Measurements from ENCODE around the gene ANKS4B. TPM values are rescaled to one million over a fixed set of nuclear protein-coding genes. Genes with fewer than 3 reads are reported as not detected.
"Not testable (repeated sequence)": the region's sequence is repeated elsewhere in the genome, so short reads cannot be mapped to it uniquely, and the experiment has no call there.

Gene ANKS4B
- polyA plus RNA-seq, 3 donors: not detected

DNA sequence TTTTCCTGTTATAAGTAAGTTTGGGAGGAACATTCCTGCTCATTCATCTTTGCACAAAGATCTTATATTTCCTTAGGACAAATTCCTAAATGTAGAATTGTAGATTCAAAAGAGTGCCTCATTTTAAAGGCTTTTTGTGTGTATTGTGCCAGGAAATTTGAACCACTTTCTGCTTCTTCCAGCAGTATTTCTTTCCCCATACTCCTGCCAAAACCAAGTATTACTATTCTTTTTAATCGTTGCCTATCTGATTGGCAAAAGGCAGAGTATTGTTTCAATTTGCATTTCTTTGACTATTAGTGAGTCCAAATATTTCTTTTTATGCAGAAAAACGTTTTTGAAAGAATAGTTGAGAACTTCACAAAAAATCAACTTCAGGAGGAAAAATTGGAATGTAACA, 9.3 kb downstream of the ANKS4B start:
- H3K36me3 Mint-ChIP-seq: no peaks in the 10 kb centered on the region
- Histone ChIP-seq H3K27me3 (ENCODE audit: control insufficient read depth in 2 of 2, insufficient read depth in 2 of 2, low read length in 2 of 2) (no peaks in the 10 kb centered on the region), H3K27ac (ENCODE audit: low read depth in 1 of 2, low read length in 2 of 2) (no peak overlapping the region), H3K4me2 (replicated peaks; ENCODE audit: extremely low read depth, low read length, poor library complexity, severe bottlenecking) (no peak overlapping the region), H4K20me1 (ENCODE audit: insufficient read depth, low read length) (no peaks in the 10 kb centered on the region), H3K9me3 (replicated peaks in 1 of 2; ENCODE audit: control insufficient read depth in 1 of 2, insufficient read depth in 1 of 2, low read length in 2 of 2) (no peaks in the 10 kb centered on the region), H3K36me3 (replicated peaks in 1 of 2; ENCODE audit: control insufficient read depth in 1 of 2, insufficient read depth in 2 of 2, low read length in 2 of 2) (no peaks in the 10 kb centered on the region), H2AFZ (ENCODE audit: insufficient read depth, low read depth, low read length, poor library complexity, severe bottlenecking) (no peak overlapping the region), H3K4me1 (ENCODE audit: control insufficient read depth in 1 of 2, insufficient read depth in 2 of 2, low read length in 2 of 2) (no peaks in the 10 kb centered on the region), H3K79me2 (ENCODE audit: insufficient read depth, low read length) (no peaks in the 10 kb centered on the region), H3K4me3 (replicated peaks in 1 of 3; ENCODE audit: low read depth in 2 of 3, low read length in 3 of 3) (no peak overlapping the region), H3K9ac (ENCODE audit: insufficient read depth, low read length, poor library complexity, severe bottlenecking) (no peak overlapping the region)
- H3K4me1 Mint-ChIP-seq: no peaks in the 10 kb centered on the region
- H3K27ac Mint-ChIP-seq: no peak overlapping the region
- DNase-seq: no peak
- H3K4me3 Mint-ChIP-seq: no peak overlapping the region
- intact Hi-C loops (cut with micrococcal nuclease): no loop called here
- TF ChIP-seq, protein P1, sequence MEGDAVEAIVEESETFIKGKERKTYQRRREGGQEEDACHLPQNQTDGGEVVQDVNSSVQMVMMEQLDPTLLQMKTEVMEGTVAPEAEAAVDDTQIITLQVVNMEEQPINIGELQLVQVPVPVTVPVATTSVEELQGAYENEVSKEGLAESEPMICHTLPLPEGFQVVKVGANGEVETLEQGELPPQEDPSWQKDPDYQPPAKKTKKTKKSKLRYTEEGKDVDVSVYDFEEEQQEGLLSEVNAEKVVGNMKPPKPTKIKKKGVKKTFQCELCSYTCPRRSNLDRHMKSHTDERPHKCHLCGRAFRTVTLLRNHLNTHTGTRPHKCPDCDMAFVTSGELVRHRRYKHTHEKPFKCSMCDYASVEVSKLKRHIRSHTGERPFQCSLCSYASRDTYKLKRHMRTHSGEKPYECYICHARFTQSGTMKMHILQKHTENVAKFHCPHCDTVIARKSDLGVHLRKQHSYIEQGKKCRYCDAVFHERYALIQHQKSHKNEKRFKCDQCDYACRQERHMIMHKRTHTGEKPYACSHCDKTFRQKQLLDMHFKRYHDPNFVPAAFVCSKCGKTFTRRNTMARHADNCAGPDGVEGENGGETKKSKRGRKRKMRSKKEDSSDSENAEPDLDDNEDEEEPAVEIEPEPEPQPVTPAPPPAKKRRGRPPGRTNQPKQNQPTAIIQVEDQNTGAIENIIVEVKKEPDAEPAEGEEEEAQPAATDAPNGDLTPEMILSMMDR (IDR thresholded peaks at IDR 0.05): no peak
- WGBS (ENCODE audit: insufficient coverage): no CpG with 5 or more reads among the region's 2 CpGs
- no peaks in the 10 kb centered on the region for H3K9me3 Mint-ChIP-seq
- peaks cover 2 to 11% (median 7%) of the 10 kb centered on the region in 3 donors for H3K27me3 Mint-ChIP-seq (ENCODE audit: low read depth in 3 of 3)

GRCh38 chr16:21244518-21245215, 11.2 kb downstream of the ANKS4B start:
- Histone ChIP-seq H3K79me2 (ENCODE audit: insufficient read depth, low read length) (no peaks in the 10 kb centered on the region), H3K27ac (ENCODE audit: low read depth in 1 of 2, low read length in 2 of 2) (no peak overlapping the region), H2AFZ (ENCODE audit: insufficient read depth, low read depth, low read length, poor library complexity, severe bottlenecking) (no peak overlapping the region), H3K4me2 (replicated peaks; ENCODE audit: extremely low read depth, low read length, poor library complexity, severe bottlenecking) (no peak overlapping the region), H3K9me3 (replicated peaks in 1 of 2; ENCODE audit: control insufficient read depth in 1 of 2, insufficient read depth in 1 of 2, low read length in 2 of 2) (no peaks in the 10 kb centered on the region), H3K27me3 (ENCODE audit: control insufficient read depth in 2 of 2, insufficient read depth in 2 of 2, low read length in 2 of 2) (no peaks in the 10 kb centered on the region), H4K20me1 (ENCODE audit: insufficient read depth, low read length) (no peaks in the 10 kb centered on the region), H3K36me3 (replicated peaks in 1 of 2; ENCODE audit: control insufficient read depth in 1 of 2, insufficient read depth in 2 of 2, low read length in 2 of 2) (no peaks in the 10 kb centered on the region), H3K9ac (ENCODE audit: insufficient read depth, low read length, poor library complexity, severe bottlenecking) (no peak overlapping the region), H3K4me1 (ENCODE audit: control insufficient read depth in 1 of 2, insufficient read depth in 2 of 2, low read length in 2 of 2) (no peaks in the 10 kb centered on the region), H3K4me3 (replicated peaks in 1 of 3; ENCODE audit: low read depth in 2 of 3, low read length in 3 of 3) (no peak overlapping the region)
- Mint-ChIP-seq H3K36me3 (no peaks in the 10 kb centered on the region), H3K9me3 (no peaks in the 10 kb centered on the region), H3K27me3 (ENCODE audit: low read depth in 3 of 3) (peaks cover 2 to 13% (median 10%) of the 10 kb centered on the region in 3 donors), H3K4me1 (no peaks in the 10 kb centered on the region), H3K27ac (peak overlapping the region in 1 of 7 donors; percentile 46), H3K4me3 (no peak overlapping the region)
- intact Hi-C loops (cut with micrococcal nuclease): no loop called here
- WGBS (ENCODE audit: insufficient coverage): 100% methylated on average over 2 of the region's 7 CpGs
- TF ChIP-seq, protein P1 (IDR thresholded peaks at IDR 0.05): no peak
- no peak for DNase-seq

- H3K4me2 ChIP-seq (replicated peaks; ENCODE audit: extremely low read depth, low read length, poor library complexity, severe bottlenecking); intact Hi-C loops (cut with micrococcal nuclease); H4K20me1 ChIP-seq (ENCODE audit: insufficient read depth, low read length); H3K4me1 Mint-ChIP-seq; H3K9me3 ChIP-seq (replicated peaks in 1 of 2; ENCODE audit: control insufficient read depth in 1 of 2, insufficient read depth in 1 of 2, low read length in 2 of 2); H3K4me1 ChIP-seq (ENCODE audit: control insufficient read depth in 1 of 2, insufficient read depth in 2 of 2, low read length in 2 of 2); H3K9ac ChIP-seq (ENCODE audit: insufficient read depth, low read length, poor library complexity, severe bottlenecking); H3K9me3 Mint-ChIP-seq; H2AFZ ChIP-seq (ENCODE audit: insufficient read depth, low read depth, low read length, poor library complexity, severe bottlenecking); H3K36me3 ChIP-seq (replicated peaks in 1 of 2; ENCODE audit: control insufficient read depth in 1 of 2, insufficient read depth in 2 of 2, low read length in 2 of 2); H3K27me3 ChIP-seq (ENCODE audit: control insufficient read depth in 2 of 2, insufficient read depth in 2 of 2, low read length in 2 of 2); H3K36me3 Mint-ChIP-seq; H3K27ac ChIP-seq (ENCODE audit: low read depth in 1 of 2, low read length in 2 of 2); H3K27ac Mint-ChIP-seq; H3K4me3 ChIP-seq (replicated peaks in 1 of 3; ENCODE audit: low read depth in 2 of 3, low read length in 3 of 3); DNase-seq; H3K79me2 ChIP-seq (ENCODE audit: insufficient read depth, low read length): not testable (repeated sequence)
- H3K4me3 Mint-ChIP-seq: peak overlapping the region in 1 of 2 donors; percentile 14
- WGBS (ENCODE audit: insufficient coverage): no CpG with 5 or more reads among the region's 4 CpGs
- peaks cover 4 to 18% (median 13%) of the 10 kb centered on the region in 3 donors for H3K27me3 Mint-ChIP-seq (ENCODE audit: low read depth in 3 of 3)
Measured at GRCh38 chr16:21248179-21248578, 14.7 kb downstream of the ANKS4B start.

All from CD14-positive monocyte (primary cell).